ENCODE data around the gene GMDS. TPM values are rescaled to one million over a fixed set of nuclear protein-coding genes. Genes with fewer than 3 reads are reported as not detected.
A peak's percentile ranks its signal among the peaks of the same experiment; 100 is the strongest.

GMDS gene
- total and polyA plus RNA-seq, 2 experiments from 2014 or later = 3.0 to 12.6 TPM

GRCh38 chr6:1766654-1767053, 478.8 kb downstream of the GMDS start:
- Histone ChIP-seq H2AFZ (no peak overlapping the region), H3K27ac (no peak overlapping the region), H3K9me2 (ENCODE audit: insufficient read depth) (no peaks in the 10 kb centered on the region), H3K9ac (no peak overlapping the region), H3K4me1 (ENCODE audit: insufficient read depth) (peaks cover 40% of the 10 kb centered on the region), H3K4me2 (ENCODE audit: unreplicated experiment) (peak overlapping the region; percentile 64), H3K27me3 (replicated peaks; ENCODE audit: insufficient read depth) (no peaks in the 10 kb centered on the region), H3K9me3 (ENCODE audit: low read depth) (no peaks in the 10 kb centered on the region), H4K20me1 (ENCODE audit: insufficient read depth) (no peaks in the 10 kb centered on the region), H3K79me2 (ENCODE audit: insufficient read depth) (no peaks in the 10 kb centered on the region), H3F3A (ENCODE audit: insufficient read depth) (peaks cover 24% of the 10 kb centered on the region), H3K4me3 (no peak overlapping the region), H3K36me3 (ENCODE audit: low read depth) (no peaks in the 10 kb centered on the region)
- WGBS, 2 experiments (ENCODE audit: low coverage in 1 of 2, low lambda C conversion rate in 2 of 2, missing lambda C conversion rate in 2 of 2) = 85 to 92% methylated on average over 8 of the region's 8 CpGs
- no peak for TF ChIP-seq EZH2phosphoT487 (IDR thresholded peaks at IDR 0.05; ENCODE audit: insufficient read depth, low read depth)
- no peak for TF ChIP-seq EZH2 (IDR thresholded peaks at IDR 0.05; ENCODE audit: insufficient read depth, poor library complexity, severe bottlenecking)
- in situ Hi-C loops (cut with MboI) = no loop called here
- peak; percentile 53 for DNase-seq

GRCh38 chr6:1765160-1765903, 480.1 kb downstream of the GMDS start:
- H3K4me2 ChIP-seq (ENCODE audit: unreplicated experiment) = no peak overlapping the region
- WGBS, 2 experiments (ENCODE audit: low coverage in 1 of 2, low lambda C conversion rate in 2 of 2, missing lambda C conversion rate in 2 of 2) = 92 to 93% methylated on average over 17 of the region's 17 CpGs

GRCh38 chr6:1764397-1764987, 480.9 kb downstream of the GMDS start:
- Histone ChIP-seq H3K79me2 (ENCODE audit: insufficient read depth) (no peaks in the 10 kb centered on the region), H3K36me3 (ENCODE audit: low read depth) (no peaks in the 10 kb centered on the region), H3K4me3 (no peak overlapping the region), H3K9me2 (ENCODE audit: insufficient read depth) (no peaks in the 10 kb centered on the region), H3K4me2 (ENCODE audit: unreplicated experiment) (no peak overlapping the region), H3K27me3 (replicated peaks; ENCODE audit: insufficient read depth) (no peaks in the 10 kb centered on the region), H3K9me3 (ENCODE audit: low read depth) (no peaks in the 10 kb centered on the region), H2AFZ (no peak overlapping the region), H3K4me1 (ENCODE audit: insufficient read depth) (peaks cover 22% of the 10 kb centered on the region), H3K27ac (no peak overlapping the region), H3F3A (ENCODE audit: insufficient read depth) (peaks cover 7% of the 10 kb centered on the region), H3K9ac (no peak overlapping the region), H4K20me1 (ENCODE audit: insufficient read depth) (no peaks in the 10 kb centered on the region)
- no peak for TF ChIP-seq EZH2 (IDR thresholded peaks at IDR 0.05; ENCODE audit: insufficient read depth, poor library complexity, severe bottlenecking)
- no peak for TF ChIP-seq EZH2phosphoT487 (IDR thresholded peaks at IDR 0.05; ENCODE audit: insufficient read depth, low read depth)
- WGBS, 2 experiments (ENCODE audit: low coverage in 1 of 2, low lambda C conversion rate in 2 of 2, missing lambda C conversion rate in 2 of 2) = 84 to 87% methylated on average over 9 of the region's 9 CpGs
- DNase-seq = no peak
- in situ Hi-C loops (cut with MboI) = no loop called here

More at GRCh38 chr6:1765160-1765903, 480.1 kb downstream of the GMDS start:
- H3K27ac ChIP-seq = no peak overlapping the region
- H3K4me3 ChIP-seq = no peak overlapping the region
- no peaks in the 10 kb centered on the region for H3K79me2 ChIP-seq (ENCODE audit: insufficient read depth)
- DNase-seq = no peak
- H4K20me1 ChIP-seq (ENCODE audit: insufficient read depth) = no peaks in the 10 kb centered on the region
- no peak overlapping the region for H2AFZ ChIP-seq
- H3F3A ChIP-seq (ENCODE audit: insufficient read depth) = peaks cover 13% of the 10 kb centered on the region
- H3K9ac ChIP-seq = no peak overlapping the region
- no peaks in the 10 kb centered on the region for H3K27me3 ChIP-seq (replicated peaks; ENCODE audit: insufficient read depth)
- TF ChIP-seq EZH2 (IDR thresholded peaks at IDR 0.05; ENCODE audit: insufficient read depth, poor library complexity, severe bottlenecking) = no peak
- no peak for TF ChIP-seq EZH2phosphoT487 (IDR thresholded peaks at IDR 0.05; ENCODE audit: insufficient read depth, low read depth)
- H3K36me3 ChIP-seq (ENCODE audit: low read depth) = no peaks in the 10 kb centered on the region
- H3K9me2 ChIP-seq (ENCODE audit: insufficient read depth) = no peaks in the 10 kb centered on the region
- H3K9me3 ChIP-seq (ENCODE audit: low read depth) = no peaks in the 10 kb centered on the region
- peaks cover 26% of the 10 kb centered on the region for H3K4me1 ChIP-seq (ENCODE audit: insufficient read depth)
- in situ Hi-C loops (cut with MboI) = no loop called here

- Histone ChIP-seq H3K4me3 (no peak overlapping the region), H3K27me3 (replicated peaks; ENCODE audit: insufficient read depth) (no peaks in the 10 kb centered on the region), H3K9me3 (ENCODE audit: low read depth) (no peaks in the 10 kb centered on the region), H3K4me1 (ENCODE audit: insufficient read depth) (peaks cover 20% of the 10 kb centered on the region), H3K79me2 (ENCODE audit: insufficient read depth) (no peaks in the 10 kb centered on the region), H3F3A (ENCODE audit: insufficient read depth) (peaks cover 7% of the 10 kb centered on the region), H3K36me3 (ENCODE audit: low read depth) (no peaks in the 10 kb centered on the region), H3K4me2 (ENCODE audit: unreplicated experiment) (no peak overlapping the region), H3K9me2 (ENCODE audit: insufficient read depth) (no peaks in the 10 kb centered on the region), H4K20me1 (ENCODE audit: insufficient read depth) (no peaks in the 10 kb centered on the region), H3K27ac (no peak overlapping the region), H2AFZ (no peak overlapping the region), H3K9ac (no peak overlapping the region)
- DNase-seq = no peak
- in situ Hi-C loops (cut with MboI) = no loop called here
- 96 to 98% methylated on average over 6 of the region's 6 CpGs for WGBS, 2 experiments (ENCODE audit: low coverage in 1 of 2, low lambda C conversion rate in 2 of 2, missing lambda C conversion rate in 2 of 2)
- no peak for TF ChIP-seq EZH2 (IDR thresholded peaks at IDR 0.05; ENCODE audit: insufficient read depth, poor library complexity, severe bottlenecking)
These were observed 482.0 kb downstream of the GMDS start for GRCh38 chr6:1763404-1763803.
